ENCODE results near the gene FLT3LG.

The FLT3LG gene

DNA sequence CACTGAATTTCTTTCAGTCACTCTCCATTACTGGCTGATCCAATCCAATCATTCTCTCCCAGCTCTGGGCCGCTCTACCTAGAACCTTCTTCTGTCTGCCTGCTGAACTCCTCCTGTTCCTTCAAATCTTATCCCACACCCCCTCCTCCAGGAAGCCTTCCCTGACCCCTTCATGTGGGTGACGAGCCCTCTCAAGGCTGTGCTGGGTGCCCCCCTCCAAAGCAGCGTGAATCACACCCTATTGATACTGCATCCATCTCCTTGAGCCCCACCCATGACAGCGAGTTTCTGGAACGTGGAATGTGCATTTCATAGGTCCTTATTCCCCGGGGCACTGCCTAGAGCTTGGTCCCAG lies 25.6 kb upstream of the FLT3LG start:
- Histone ChIP-seq H3K79me2 (ENCODE audit: low read length) (peaks cover 18% of the 10 kb centered on the region), H3K4me2 (ENCODE audit: low read length) (no peak overlapping the region), H3K27me3 (ENCODE audit: low read depth, low read length) (no peaks in the 10 kb centered on the region), H3K9me3 (ENCODE audit: insufficient read depth, low read length) (no peaks in the 10 kb centered on the region), H3K4me3 (ENCODE audit: low read length) (no peak overlapping the region), H3K4me1 (ENCODE audit: low read length) (peaks cover 10% of the 10 kb centered on the region), H2AFZ (ENCODE audit: low read depth, low read length) (no peak overlapping the region), H3K36me3 (replicated peaks; ENCODE audit: low read depth, low read length) (peaks cover 33% of the 10 kb centered on the region), H3K9ac (ENCODE audit: low read length) (no peak overlapping the region), H4K20me1 (ENCODE audit: insufficient read depth, low read length) (no peaks in the 10 kb centered on the region), H3K27ac (ENCODE audit: low read length) (no peak overlapping the region)
- TF ChIP-seq, protein P1, sequence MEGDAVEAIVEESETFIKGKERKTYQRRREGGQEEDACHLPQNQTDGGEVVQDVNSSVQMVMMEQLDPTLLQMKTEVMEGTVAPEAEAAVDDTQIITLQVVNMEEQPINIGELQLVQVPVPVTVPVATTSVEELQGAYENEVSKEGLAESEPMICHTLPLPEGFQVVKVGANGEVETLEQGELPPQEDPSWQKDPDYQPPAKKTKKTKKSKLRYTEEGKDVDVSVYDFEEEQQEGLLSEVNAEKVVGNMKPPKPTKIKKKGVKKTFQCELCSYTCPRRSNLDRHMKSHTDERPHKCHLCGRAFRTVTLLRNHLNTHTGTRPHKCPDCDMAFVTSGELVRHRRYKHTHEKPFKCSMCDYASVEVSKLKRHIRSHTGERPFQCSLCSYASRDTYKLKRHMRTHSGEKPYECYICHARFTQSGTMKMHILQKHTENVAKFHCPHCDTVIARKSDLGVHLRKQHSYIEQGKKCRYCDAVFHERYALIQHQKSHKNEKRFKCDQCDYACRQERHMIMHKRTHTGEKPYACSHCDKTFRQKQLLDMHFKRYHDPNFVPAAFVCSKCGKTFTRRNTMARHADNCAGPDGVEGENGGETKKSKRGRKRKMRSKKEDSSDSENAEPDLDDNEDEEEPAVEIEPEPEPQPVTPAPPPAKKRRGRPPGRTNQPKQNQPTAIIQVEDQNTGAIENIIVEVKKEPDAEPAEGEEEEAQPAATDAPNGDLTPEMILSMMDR (IDR thresholded peaks at IDR 0.05; ENCODE audit: low read depth, low read length) = no peak
- no peak for TF ChIP-seq EZH2phosphoT487 (IDR thresholded peaks at IDR 0.05; ENCODE audit: low read depth)

- H3K27ac ChIP-seq (ENCODE audit: low read length) = no peak overlapping the region
- no peaks in the 10 kb centered on the region for H4K20me1 ChIP-seq (ENCODE audit: insufficient read depth, low read length)
- peaks cover 37% of the 10 kb centered on the region for H3K36me3 ChIP-seq (replicated peaks; ENCODE audit: low read depth, low read length)
- H3K79me2 ChIP-seq (ENCODE audit: low read length) = peaks cover 31% of the 10 kb centered on the region
- peaks cover 17% of the 10 kb centered on the region for H3K4me1 ChIP-seq (ENCODE audit: low read length)
- H3K9ac ChIP-seq (ENCODE audit: low read length) = no peak overlapping the region
- H3K4me3 ChIP-seq (ENCODE audit: low read length) = peak overlapping the region; percentile 85
- no peaks in the 10 kb centered on the region for H3K27me3 ChIP-seq (ENCODE audit: low read depth, low read length)
- no peak for TF ChIP-seq EZH2phosphoT487 (IDR thresholded peaks at IDR 0.05; ENCODE audit: low read depth)
- TF ChIP-seq, protein P1 (IDR thresholded peaks at IDR 0.05; ENCODE audit: low read depth, low read length) = no peak
- H3K4me2 ChIP-seq (ENCODE audit: low read length) = peak overlapping the region; percentile 77
- H3K9me3 ChIP-seq (ENCODE audit: insufficient read depth, low read length) = no peaks in the 10 kb centered on the region
- H2AFZ ChIP-seq (ENCODE audit: low read depth, low read length) = no peak overlapping the region
These were observed 23.6 kb upstream of the FLT3LG start for GRCh38 chr19:49450405-49450804.

GRCh38 chr19:49451430-49452181 lies 22.4 kb upstream of the FLT3LG start, which contains the start of gene PIH1D1:
PIH1D1 (minus strand) TSS chr19:49451814; CDS start chr19:49451574, 240 bp downstream.
- peaks cover 33% of the 10 kb centered on the region for H3K36me3 ChIP-seq (replicated peaks; ENCODE audit: low read depth, low read length)

More at GRCh38 chr19:49451430-49452181, 22.4 kb upstream of the FLT3LG start, which contains the start of gene PIH1D1:
- H3K79me2 ChIP-seq (ENCODE audit: low read length) = peaks cover 31% of the 10 kb centered on the region
- H2AFZ ChIP-seq (ENCODE audit: low read depth, low read length) = peak within 1 kb of the TSS; percentile 18; the same call in 1 of the 2 replicates
- H3K4me1 ChIP-seq (ENCODE audit: low read length) = peaks cover 17% of the 10 kb centered on the region
- H3K27me3 ChIP-seq (ENCODE audit: low read depth, low read length) = no peaks in the 10 kb centered on the region
- H3K27ac ChIP-seq (ENCODE audit: low read length) = peak within 1 kb of the TSS; percentile 91
- peak within 1 kb of the TSS; percentile 85 for H3K4me3 ChIP-seq (ENCODE audit: low read length)
- H3K4me2 ChIP-seq (ENCODE audit: low read length) = peak within 1 kb of the TSS; percentile 77
- no peaks in the 10 kb centered on the region for H3K9me3 ChIP-seq (ENCODE audit: insufficient read depth, low read length)
- H3K9ac ChIP-seq (ENCODE audit: low read length) = peak within 1 kb of the TSS; percentile 99
- H4K20me1 ChIP-seq (ENCODE audit: insufficient read depth, low read length) = no peaks in the 10 kb centered on the region
- TF ChIP-seq EZH2phosphoT487 (IDR thresholded peaks at IDR 0.05; ENCODE audit: low read depth) = no peak
- TF ChIP-seq, protein P1 (IDR thresholded peaks at IDR 0.05; ENCODE audit: low read depth, low read length) = no peak

Data from OCI-LY3 (cell line).